Measurements from ENCODE around the gene CREBBP. TPM values are rescaled to one million over a fixed set of nuclear protein-coding genes. Genes with fewer than 3 reads are reported as not detected.

CREBBP gene
- total and polyA plus RNA-seq, 7 donors = 5.4 to 85.3 (median 39.5) TPM

DNA sequence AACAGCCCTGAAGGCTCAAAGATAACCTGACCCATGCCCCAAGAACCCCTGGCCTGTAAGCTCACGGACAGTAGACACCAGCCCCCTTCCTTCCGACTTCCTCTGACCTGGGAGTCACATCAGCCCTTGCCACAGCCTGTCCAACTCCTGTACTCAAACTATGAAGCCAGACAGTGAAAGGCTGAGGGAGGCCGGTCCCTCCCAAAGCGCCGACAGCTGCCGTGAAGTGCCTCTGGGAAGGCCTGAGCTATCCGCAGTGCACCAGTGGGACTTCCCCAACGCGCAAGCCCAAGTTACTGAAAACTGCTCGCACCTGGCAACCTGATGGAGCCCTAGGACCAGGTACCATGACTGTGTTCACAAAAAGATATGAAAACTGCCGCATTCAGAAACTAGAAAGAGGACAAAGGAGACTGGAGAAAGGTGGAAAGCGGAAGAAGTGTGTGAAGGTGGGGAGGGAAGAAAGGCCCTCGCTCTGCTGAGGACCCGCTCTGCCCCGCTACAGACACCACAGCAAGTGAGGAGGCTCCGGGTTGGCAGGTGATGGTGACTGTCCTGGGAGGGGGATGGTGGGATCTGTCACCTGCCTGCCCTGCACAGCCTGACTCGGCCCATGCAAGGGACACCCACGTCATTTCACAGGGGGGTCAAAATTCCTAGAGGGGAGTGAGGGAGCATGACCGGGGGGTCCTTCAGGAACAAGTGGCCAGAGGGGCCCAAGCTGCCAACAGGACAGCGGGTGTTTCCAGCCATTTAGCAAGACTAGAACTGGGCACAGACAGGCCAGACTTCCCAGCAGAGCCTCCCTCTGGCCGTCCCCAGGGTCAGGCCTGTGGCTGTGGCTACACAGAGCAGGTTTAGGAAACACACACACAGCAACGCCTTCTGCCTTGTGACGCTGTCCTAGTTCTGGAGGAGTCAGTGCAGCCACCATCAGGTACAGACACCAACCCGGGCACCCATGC, 150.1 kb downstream of the CREBBP start:
- Histone ChIP-seq H3K27ac (no peak overlapping the region), H3K4me1 (no peaks in the 10 kb centered on the region), H3K36me3 (peaks cover 45 to 86% (median 67%) of the 10 kb centered on the region in 4 donors), H3K4me3 (no peak overlapping the region), H3K9me3 (no peaks in the 10 kb centered on the region), H3K27me3 (no peaks in the 10 kb centered on the region)
- 94 to 95% methylated on average over 24 of the region's 24 CpGs for WGBS, 2 donors
- no peak for DNase-seq
- intact Hi-C loops (cut with DNase I) = no loop called here
- no peak for TF ChIP-seq POLR2A (IDR thresholded peaks at IDR 0.05)
- TF ChIP-seq POLR2AphosphoS5 (IDR thresholded peaks at IDR 0.05) = no peak
- no peak for TF ChIP-seq EP300 (IDR thresholded peaks at IDR 0.05)
- TF ChIP-seq CTCF (IDR thresholded peaks at IDR 0.05) = no peak

DNA sequence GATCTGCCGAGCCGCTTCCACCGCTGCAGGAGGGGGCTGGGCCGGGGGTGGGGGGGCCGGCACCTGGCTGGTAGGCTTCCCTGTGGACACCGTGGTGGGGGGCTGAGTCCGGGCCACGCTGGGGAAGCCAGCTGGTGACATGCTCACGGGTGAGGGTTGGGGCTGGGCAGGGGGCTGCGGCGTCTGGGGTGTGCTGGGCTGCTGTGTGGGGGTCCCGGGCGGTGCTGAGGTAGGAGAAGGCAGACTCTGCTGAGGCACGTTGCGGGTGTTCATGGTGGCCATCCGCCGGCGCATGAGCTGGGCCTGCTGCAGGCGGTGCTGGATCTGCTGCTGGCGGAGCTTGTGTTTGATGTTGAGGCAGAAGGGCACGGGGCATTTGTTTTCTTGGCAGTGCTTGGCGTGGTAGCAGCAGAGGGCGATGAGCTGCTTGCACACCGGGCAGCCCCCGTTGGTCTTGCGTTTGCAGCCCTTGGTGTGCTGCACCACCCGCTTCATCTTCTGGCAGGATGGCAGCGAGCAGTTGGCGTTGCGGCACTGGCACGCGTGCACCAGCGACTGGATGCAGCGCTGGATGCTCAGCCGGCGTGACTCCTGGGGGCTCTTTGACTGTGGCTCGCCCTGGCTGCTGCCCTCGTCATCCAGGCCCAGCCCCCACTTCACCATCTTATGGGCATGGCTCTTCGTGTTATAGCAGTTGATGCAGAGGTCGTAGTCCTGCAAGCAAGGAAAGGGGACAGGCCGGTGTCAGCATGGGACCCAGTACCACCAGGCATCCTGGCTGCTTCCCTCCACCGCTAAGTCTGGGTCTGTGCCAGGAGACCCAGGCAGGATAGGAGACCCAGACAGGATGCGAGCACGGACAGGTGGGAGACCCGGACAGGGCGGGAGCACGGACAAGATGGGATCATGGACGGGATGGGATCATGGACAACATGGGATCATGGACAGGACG, 151.1 kb downstream of the CREBBP start:
- WGBS, 2 donors = 94 to 95% methylated on average over 49 of the region's 49 CpGs
- no peak for DNase-seq
- no peak for TF ChIP-seq POLR2AphosphoS5 (IDR thresholded peaks at IDR 0.05)
- no peak for TF ChIP-seq EP300 (IDR thresholded peaks at IDR 0.05)
- no peak for TF ChIP-seq CTCF (IDR thresholded peaks at IDR 0.05)
- TF ChIP-seq POLR2A (IDR thresholded peaks at IDR 0.05) = no peak
- H3K9me3 ChIP-seq = no peaks in the 10 kb centered on the region
- H3K27ac ChIP-seq = no peak overlapping the region
- no peaks in the 10 kb centered on the region for H3K27me3 ChIP-seq
- H3K36me3 ChIP-seq = peaks cover 36 to 76% (median 57%) of the 10 kb centered on the region in 4 donors
- H3K4me1 ChIP-seq = no peaks in the 10 kb centered on the region
- intact Hi-C loops (cut with DNase I) = no loop called here
- no peak overlapping the region for H3K4me3 ChIP-seq

- no peaks in the 10 kb centered on the region for H3K9me3 ChIP-seq
- H3K4me3 ChIP-seq = no peak overlapping the region
- intact Hi-C loops (cut with DNase I) = no loop called here
- no peak overlapping the region for H3K27ac ChIP-seq
- no peak for DNase-seq
- no peaks in the 10 kb centered on the region for H3K4me1 ChIP-seq
- TF ChIP-seq POLR2A (IDR thresholded peaks at IDR 0.05) = no peak
- no peak for TF ChIP-seq EP300 (IDR thresholded peaks at IDR 0.05)
- no peak for TF ChIP-seq POLR2AphosphoS5 (IDR thresholded peaks at IDR 0.05)
- TF ChIP-seq CTCF (IDR thresholded peaks at IDR 0.05) = no peak
- H3K27me3 ChIP-seq = no peaks in the 10 kb centered on the region
- 96% methylated on average over 31 of the region's 31 CpGs for whole genome bisulfite sequencing, 2 donors
- peaks cover 33 to 68% (median 50%) of the 10 kb centered on the region in 4 donors for H3K36me3 ChIP-seq
Observed at GRCh38 chr16:3728424-3729160, 151.9 kb downstream of the CREBBP start.

DNA sequence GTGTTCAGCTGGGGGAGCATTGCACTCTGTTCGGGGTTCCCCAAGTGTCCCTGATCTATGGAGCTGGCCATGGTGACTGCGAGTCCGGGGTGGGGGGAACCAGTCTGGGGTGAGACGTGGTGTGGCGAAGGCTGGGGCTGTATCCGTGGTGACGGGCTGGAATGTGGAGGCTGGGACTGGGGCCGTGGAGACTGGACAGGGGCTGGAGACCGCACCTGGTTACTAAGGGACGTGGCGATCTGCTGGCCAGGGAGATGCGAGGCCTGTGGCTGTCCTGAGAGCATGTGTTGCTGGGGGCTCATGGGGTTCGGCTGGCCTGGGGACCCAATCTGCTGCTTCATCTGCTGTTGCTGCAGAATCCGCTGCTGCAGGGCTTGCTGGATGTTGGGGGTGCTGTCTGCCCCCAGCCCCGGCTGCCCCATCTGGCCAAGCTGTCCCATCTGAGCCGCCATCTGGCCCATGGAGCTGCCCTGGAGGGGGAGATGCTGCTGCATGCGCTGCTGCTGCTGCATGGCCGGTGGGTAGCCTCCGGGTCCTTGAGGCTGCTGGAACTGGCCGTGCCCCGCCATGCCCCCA, 152.6 kb downstream of the CREBBP start:
- H3K27ac ChIP-seq = no peak overlapping the region
- H3K9me3 ChIP-seq = no peaks in the 10 kb centered on the region
- no peak for DNase-seq
- intact Hi-C loops (cut with DNase I) = no loop called here
- H3K36me3 ChIP-seq = peaks cover 33 to 63% (median 48%) of the 10 kb centered on the region in 4 donors
- H3K4me3 ChIP-seq = no peak overlapping the region
- 92 to 97% methylated on average over 21 of the region's 21 CpGs for WGBS, 2 donors
- TF ChIP-seq POLR2A (IDR thresholded peaks at IDR 0.05) = no peak
- TF ChIP-seq EP300 (IDR thresholded peaks at IDR 0.05) = no peak
- TF ChIP-seq POLR2AphosphoS5 (IDR thresholded peaks at IDR 0.05) = no peak
- no peak for TF ChIP-seq CTCF (IDR thresholded peaks at IDR 0.05)
- no peaks in the 10 kb centered on the region for H3K27me3 ChIP-seq
- no peaks in the 10 kb centered on the region for H3K4me1 ChIP-seq
